Activated CD8-positive, alpha-beta T cell treated with anti-CD3 and anti-CD28 coated beads for 36 hours (primary cell): ENCODE data around the gene ALG3. TPM values are rescaled to one million over a fixed set of nuclear protein-coding genes. Genes with fewer than 3 reads are reported as not detected.

Source experiments
- ATAC-seq: fragments of 200-7000 bp; cut with Tn5 transposase; one replicate; pipeline ENCODE4 v1.10.0; 2021; ENCODE audit warnings: mild to moderate bottlenecking, moderate library complexity
- CTCF ChIA-PET: fragments of 350-600 bp; sonication (Branson Sonifier 250); formaldehyde crosslinking; loops from one replicate; lab custom pipeline; 2021; ENCODE audit warnings: antibody characterized with exemption; lab: Charles Lee
- POLR2A ChIA-PET: fragments of 350-600 bp; sonication (Branson Sonifier 250); formaldehyde crosslinking; loops from one replicate; lab custom pipeline; 2021; ENCODE audit warnings: antibody characterized with exemption; lab: Charles Lee
- DNase-seq: peaks from one replicate; pipeline ENCODE4 v3.0.0-alpha.2; 2020
- H3K27ac Mint-ChIP-seq: one replicate; pipeline ENCODE4 v1.8.0; 2021; ENCODE audit warnings: mild to moderate bottlenecking, mixed read lengths
- H3K27me3 Mint-ChIP-seq: one replicate; pipeline ENCODE4 v1.8.0; 2021; ENCODE audit warnings: mixed read lengths
- H3K36me3 Mint-ChIP-seq: one replicate; pipeline ENCODE4 v1.8.0; 2021; ENCODE audit warnings: low read depth, mixed read lengths
- H3K4me1 Mint-ChIP-seq: one replicate; pipeline ENCODE4 v1.8.0; 2021; ENCODE audit warnings: low read depth, mixed read lengths
- H3K4me3 Mint-ChIP-seq: one replicate; pipeline ENCODE4 v1.8.0; 2021; ENCODE audit warnings: mild to moderate bottlenecking, moderate library complexity, mixed read lengths
- H3K9me3 Mint-ChIP-seq: one replicate; pipeline ENCODE4 v1.8.0; 2021; ENCODE audit warnings: mixed read lengths
- CTCF ChIP-seq: fragments of 200-600 bp; IDR thresholded peaks from one replicate; pipeline ENCODE4 v1.8.0; 2022; ENCODE audit warnings: antibody characterized with exemption, mild to moderate bottlenecking
- intact Hi-C: fragments of 100-400 bp; cut with micrococcal nuclease; formaldehyde crosslinking; loops from one replicate; pipeline ENCODE4 v1.10.0; 2022
- total RNA-seq, 2 experiments: library from RNA; stranded (reverse); gene quantifications; one replicate each; pipeline ENCODE4 v1.2.3, GENCODE V29; 2021

ALG3 gene
- total RNA-seq: 10 to 100 TPM; 40.0 to 44.5 TPM

- peaks cover 11% of the 10 kb centered on the region for H3K4me1 Mint-ChIP-seq
- peak; percentile 48 for ATAC-seq
- intact Hi-C loops: loop anchor here (2.0 to 5.0 kb wide), 2 partner anchors 49 to 114 kb away; partner anchors contain the start of genes EIF2B5 and PSMD2
- peak within 1 kb of the TSS; percentile 91 for H3K4me3 Mint-ChIP-seq
- DNase-seq: peak; percentile 90
- peaks cover 16% of the 10 kb centered on the region for H3K36me3 Mint-ChIP-seq
- H3K27me3 Mint-ChIP-seq: no peaks in the 10 kb centered on the region
- TF ChIP-seq CTCF: no peak
- peak within 1 kb of the TSS; percentile 97 for H3K27ac Mint-ChIP-seq
- no peaks in the 10 kb centered on the region for H3K9me3 Mint-ChIP-seq
- POLR2A ChIA-PET: interaction anchor here (1.0 kb wide), 1 partner anchor 19 kb away, joined by 3 read pairs; the partner anchor contains the start of gene VWA5B2
- CTCF ChIA-PET: interaction anchor here (1.1 to 1.4 kb wide), 2 partner anchors 16 to 104 kb away, joined by 6 to 10 read pairs; no protein-coding TSS in a partner anchor
Measured at GRCh38 chr3:184248454-184249411, at the start of gene ALG3. Gene ALG3, minus strand, starts transcription at chr3:184248962. Its CDS starts 22 bp downstream, at chr3:184248940.

DNA sequence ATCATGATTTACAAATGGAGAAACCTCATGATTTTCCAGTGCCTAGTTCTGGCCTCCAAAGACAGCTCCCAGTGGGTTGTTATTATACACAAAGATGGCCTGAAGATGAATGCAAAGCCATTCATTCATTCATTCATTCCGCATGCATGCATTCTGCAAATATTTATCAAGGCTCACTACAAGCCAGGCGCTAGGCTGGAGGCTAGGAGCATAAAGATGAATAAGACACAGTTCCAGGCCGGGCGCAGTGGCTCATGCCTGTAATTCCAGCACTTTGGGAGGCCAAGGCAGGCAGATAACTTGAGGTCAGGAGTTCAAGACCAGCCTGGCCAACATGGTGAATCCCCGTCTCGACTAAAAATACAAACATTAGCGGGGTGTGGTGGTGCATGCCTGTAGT is 47.9 kb upstream of the ALG3 start:
- H3K4me1 Mint-ChIP-seq: peaks cover 19% of the 10 kb centered on the region
- POLR2A ChIA-PET: no interaction called here
- H3K9me3 Mint-ChIP-seq: no peaks in the 10 kb centered on the region
- no peak for TF ChIP-seq CTCF
- H3K27ac Mint-ChIP-seq: no peak overlapping the region
- DNase-seq (no peak), ATAC-seq (no peak)
- intact Hi-C loops: loop anchor here (5.0 kb wide), 1 partner anchor 49 kb away; the partner anchor contains the start of genes ALG3 and EEF1AKMT4
- peaks cover 20% of the 10 kb centered on the region for H3K36me3 Mint-ChIP-seq
- CTCF ChIA-PET: no interaction called here
- peaks cover 1% of the 10 kb centered on the region for H3K27me3 Mint-ChIP-seq
- no peak overlapping the region for H3K4me3 Mint-ChIP-seq

DNA sequence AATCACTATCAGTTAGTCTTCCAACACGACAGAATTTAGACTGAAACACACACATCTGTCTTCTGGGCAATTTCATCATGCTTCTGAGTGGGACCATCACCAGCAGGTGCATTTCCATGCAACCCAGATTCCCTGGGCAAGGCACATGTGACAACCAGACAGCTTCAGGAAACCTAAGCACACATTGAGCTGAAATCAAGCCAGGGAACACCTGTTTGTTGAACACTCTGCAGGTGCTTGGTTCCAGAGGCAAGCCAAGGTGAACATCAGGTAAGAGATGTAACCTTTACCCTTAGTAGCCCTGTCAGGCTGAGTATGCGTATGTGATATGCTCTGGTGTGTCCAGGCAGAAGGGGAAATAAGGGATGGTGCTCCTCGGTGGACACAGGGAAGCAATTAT is 47.0 kb upstream of the ALG3 start:
- no peak for TF ChIP-seq CTCF
- ChIA-PET POLR2A (no interaction called here), CTCF (interaction anchor here (0.9 kb wide), 1 partner anchor 105 kb away, joined by 4 read pairs; no protein-coding TSS in a partner anchor)
- Mint-ChIP-seq H3K27me3 (peaks cover 1% of the 10 kb centered on the region), H3K4me3 (no peak overlapping the region), H3K36me3 (peaks cover 14% of the 10 kb centered on the region), H3K4me1 (peaks cover 15% of the 10 kb centered on the region), H3K9me3 (no peaks in the 10 kb centered on the region), H3K27ac (no peak overlapping the region)
- DNase-seq: no peak
- intact Hi-C loops: loop anchor here (5.0 kb wide), 1 partner anchor 48 kb away; the partner anchor contains the start of genes ALG3 and EEF1AKMT4
- no peak for ATAC-seq

- no peak for ATAC-seq
- TF ChIP-seq CTCF: no peak
- intact Hi-C loops: no loop called here
- no peak for DNase-seq
- no peaks in the 10 kb centered on the region for H3K4me1 Mint-ChIP-seq
- H3K27me3 Mint-ChIP-seq: peaks cover 3% of the 10 kb centered on the region
- no peak overlapping the region for H3K27ac Mint-ChIP-seq
- POLR2A ChIA-PET: interaction anchor here (0.8 to 1.9 kb wide), 2 partner anchors 30 to 62 kb away, joined by 3 to 5 read pairs; no protein-coding TSS in a partner anchor
- H3K36me3 Mint-ChIP-seq: no peaks in the 10 kb centered on the region
- H3K9me3 Mint-ChIP-seq: no peaks in the 10 kb centered on the region
- CTCF ChIA-PET: interaction anchor here (0.7 to 3.3 kb wide), 3 partner anchors 33 to 65 kb away, joined by 3 to 25 read pairs (median 4); partner anchors contain the start of gene EEF1AKMT4
- H3K4me3 Mint-ChIP-seq: no peak overlapping the region
Measured at GRCh38 chr3:184291738-184292445, 43.1 kb upstream of the ALG3 start.
